K562 (cell line): Measurements from ENCODE around the gene LZTR1. TPM values are rescaled to one million over a fixed set of nuclear protein-coding genes. Genes with fewer than 3 reads are reported as not detected.
A peak's percentile ranks its signal among the peaks of the same experiment; 100 is the strongest.

Experiments
- CC2D1A ChIP-seq: fragments of 450-650 bp; IDR thresholded peaks from 2 replicates; pipeline ENCODE4 v1.6.1; 2017; ENCODE audit warnings: mild to moderate bottlenecking
- GATA2 ChIP-seq: sonication (generic); formaldehyde crosslinking; IDR thresholded peaks from 2 replicates; pipeline ENCODE4 v1.4.0; 2020; ENCODE audit warnings: mild to moderate bottlenecking, missing genetic modification reagents
- KHSRP ChIP-seq: fragments of 450-650 bp; IDR thresholded peaks from 2 replicates; pipeline ENCODE4 v1.6.1; 2017
- MCM2 ChIP-seq: fragments of 450-650 bp; IDR thresholded peaks from 2 replicates; pipeline ENCODE4 v1.6.1; 2017; ENCODE audit warnings: low read depth, mild to moderate bottlenecking
- MXI1 ChIP-seq: IDR thresholded peaks from 2 replicates; pipeline ENCODE4 v1.6.1; 2011; ENCODE audit warnings: low read depth, mild to moderate bottlenecking, improper control_type of control experiment, low read length
- NR4A1 ChIP-seq, 2 experiments: fragments of 250-450 bp in 1 of 2; fragments of 450-650 bp in 1 of 2; sonication (Bioruptor Pico) in 1 of 2; IDR thresholded peaks; 2 replicates each; pipeline versions ENCODE4 v1.4.0 to v1.6.1; 2016 to 2020; ENCODE audit warnings: mild to moderate bottlenecking in 2 of 2, missing compliant biosample characterization in 1 of 2, missing genetic modification characterization in 1 of 2, moderate library complexity in 1 of 2
- PTRF ChIP-seq: fragments of 450-650 bp; IDR thresholded peaks from 2 replicates; pipeline ENCODE4 v1.6.1; 2016; ENCODE audit warnings: mild to moderate bottlenecking, missing genetic modification characterization, missing compliant biosample characterization
- SMARCE1 ChIP-seq: fragments of 450-650 bp; IDR thresholded peaks from 2 replicates; pipeline ENCODE4 v1.7.1; 2016; ENCODE audit warnings: mild to moderate bottlenecking
- SPI1 ChIP-seq: IDR thresholded peaks from 2 replicates; pipeline ENCODE4 v1.6.1; 2011; ENCODE audit warnings: low read depth, low read length, control low read depth, borderline replicate concordance
- ZNF165 ChIP-seq: fragments of 250-450 bp; sonication (Bioruptor Pico); IDR thresholded peaks from 2 replicates; pipeline ENCODE4 v1.4.0; 2020; ENCODE audit warnings: borderline replicate concordance
- ZNF764 ChIP-seq: fragments of 250-450 bp; sonication (Bioruptor Pico); IDR thresholded peaks from 2 replicates; pipeline ENCODE4 v1.4.0; 2020; ENCODE audit warnings: low read depth, mild to moderate bottlenecking, moderate library complexity
- polyA plus RNA-seq, 8 experiments: library from polyadenylated mRNA; depleted of rRNA in 4 of 8; stranded (reverse) in 5 of 8; unstranded in 3 of 8; fragments of >200 nt; fragmentation: Nextera tagmentation in 2 of 8; fragmentation: Illumina TruSeq in 1 of 8; extraction: Ambion mirVana in 2 of 8; extraction: Trizol in 1 of 8; gene quantifications; 2 replicates each; pipeline versions ENCODE4 v1.2.1 to v1.2.3, GENCODE V29; 2011 to 2014; ENCODE audit warnings: inconsistent platforms in 1 of 8, missing spikeins in 1 of 8
- total RNA-seq, 7 experiments: library from RNA; depleted of rRNA in 6 of 7; stranded (reverse); fragments of >200 nt in 6 of 7; fragmentation: Illumina TruSeq in 2 of 7; extraction: Trizol in 2 of 7; gene quantifications; 2 replicates each; pipeline versions ENCODE4 v1.2.1 to v1.2.3, GENCODE V29; 2011 to 2021; ENCODE audit warnings: low replicate concordance in 1 of 7
- TF ChIP-seq, protein P1 (sequence below), 2 experiments: IDR thresholded peaks in 1 of 2; conservative IDR thresholded peaks in 1 of 2; 2 replicates each; pipeline ENCODE4 v1.6.1; 2016; ENCODE audit warnings: low read depth in 2 of 2, mild to moderate bottlenecking in 1 of 2, missing compliant biosample characterization in 1 of 2, missing genetic modification characterization in 1 of 2, moderate library complexity in 1 of 2
- TF ChIP-seq, protein P2 (sequence below): fragments of 450-650 bp; IDR thresholded peaks from 2 replicates; pipeline ENCODE4 v1.6.1; 2016
- TF ChIP-seq, protein P3 (sequence below): sonication (generic); formaldehyde crosslinking; IDR thresholded peaks from 2 replicates; pipeline ENCODE4 v1.8.0; 2023; ENCODE audit warnings: mild to moderate bottlenecking, missing genetic modification reagents
- TF ChIP-seq, protein P4 (sequence below): fragments of 450-650 bp; IDR thresholded peaks from 2 replicates; pipeline ENCODE4 v1.6.1; 2016; ENCODE audit warnings: mild to moderate bottlenecking
- TF ChIP-seq, protein P5 (sequence below): conservative IDR thresholded peaks from 2 replicates; pipeline ENCODE4 v1.6.1; 2011; ENCODE audit warnings: low read depth, mild to moderate bottlenecking, low read length; ENCODE audit not compliant: control insufficient read depth
- TF ChIP-seq, protein P6 (sequence below): sonication (generic); formaldehyde crosslinking; IDR thresholded peaks from 2 replicates; pipeline ENCODE4 v1.8.0; 2022; ENCODE audit warnings: mild to moderate bottlenecking, missing genetic modification reagents

Gene LZTR1
- total and polyA plus RNA-seq, 9 of the 15 experiments (the other 6 are each of a cell fraction or from before 2014, with no cell fraction given): 2.2 to 135 (median 63.0) TPM

DNA sequence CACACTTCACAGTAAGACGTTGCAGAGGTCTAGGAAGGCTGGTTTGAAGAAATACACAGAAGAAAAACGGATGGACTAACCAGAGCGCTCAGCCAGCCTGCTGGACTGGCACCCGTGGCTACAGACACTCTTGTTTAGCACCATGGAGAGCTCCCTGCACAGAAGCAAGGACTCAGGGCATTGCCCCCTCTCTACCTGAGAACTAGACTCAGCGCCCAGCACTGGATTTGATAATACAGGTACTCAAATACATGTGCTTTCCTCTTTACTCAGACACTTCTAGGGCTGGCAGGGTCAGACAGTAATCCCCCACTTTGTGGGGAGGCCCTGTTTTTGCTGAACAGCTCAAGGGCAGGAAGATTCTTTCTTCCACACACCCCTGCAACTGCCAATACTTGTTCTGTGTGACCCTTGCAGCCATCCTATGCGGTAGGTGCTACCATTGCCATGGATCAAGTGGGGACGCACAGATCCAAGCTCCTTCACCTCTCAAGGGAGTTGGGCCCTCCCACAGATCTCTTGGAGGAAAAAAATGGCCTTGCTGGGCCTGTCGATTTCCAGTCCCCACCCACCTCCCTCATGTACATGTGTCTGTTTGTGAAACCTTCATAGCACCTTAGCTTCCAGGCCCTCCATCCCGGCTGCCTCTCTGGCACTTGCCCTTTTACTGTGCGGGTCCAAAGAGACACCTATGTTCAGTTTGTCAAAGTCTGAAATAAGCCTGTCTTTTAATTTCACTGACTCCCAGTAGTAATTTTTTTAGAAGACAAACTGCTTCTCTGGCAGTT is 27.7 kb downstream of the LZTR1 start (continued):
- TF ChIP-seq, protein P1, sequence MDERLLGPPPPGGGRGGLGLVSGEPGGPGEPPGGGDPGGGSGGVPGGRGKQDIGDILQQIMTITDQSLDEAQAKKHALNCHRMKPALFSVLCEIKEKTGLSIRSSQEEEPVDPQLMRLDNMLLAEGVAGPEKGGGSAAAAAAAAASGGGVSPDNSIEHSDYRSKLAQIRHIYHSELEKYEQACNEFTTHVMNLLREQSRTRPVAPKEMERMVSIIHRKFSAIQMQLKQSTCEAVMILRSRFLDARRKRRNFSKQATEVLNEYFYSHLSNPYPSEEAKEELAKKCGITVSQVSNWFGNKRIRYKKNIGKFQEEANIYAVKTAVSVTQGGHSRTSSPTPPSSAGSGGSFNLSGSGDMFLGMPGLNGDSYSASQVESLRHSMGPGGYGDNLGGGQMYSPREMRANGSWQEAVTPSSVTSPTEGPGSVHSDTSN (CRISPR knock-in tag; IDR thresholded peaks at IDR 0.05; ENCODE audit: low read depth): no peak
- TF ChIP-seq, protein P1 (tag; conservative IDR thresholded peaks at IDR 0.05; ENCODE audit: low read depth): no peak
- TF ChIP-seq, protein P2, sequence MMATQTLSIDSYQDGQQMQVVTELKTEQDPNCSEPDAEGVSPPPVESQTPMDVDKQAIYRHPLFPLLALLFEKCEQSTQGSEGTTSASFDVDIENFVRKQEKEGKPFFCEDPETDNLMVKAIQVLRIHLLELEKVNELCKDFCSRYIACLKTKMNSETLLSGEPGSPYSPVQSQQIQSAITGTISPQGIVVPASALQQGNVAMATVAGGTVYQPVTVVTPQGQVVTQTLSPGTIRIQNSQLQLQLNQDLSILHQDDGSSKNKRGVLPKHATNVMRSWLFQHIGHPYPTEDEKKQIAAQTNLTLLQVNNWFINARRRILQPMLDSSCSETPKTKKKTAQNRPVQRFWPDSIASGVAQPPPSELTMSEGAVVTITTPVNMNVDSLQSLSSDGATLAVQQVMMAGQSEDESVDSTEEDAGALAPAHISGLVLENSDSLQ: no peak
- TF ChIP-seq NR4A1 (CRISPR knock-in tag; IDR thresholded peaks at IDR 0.05) (no peak), NR4A1 (tag; IDR thresholded peaks at IDR 0.05) (peak; percentile 86; the same call in 1 of the 2 replicates), KHSRP (no peak), MCM2 (no peak), CC2D1A (no peak), ZNF764 (CRISPR knock-in tag) (no peak), SMARCE1 (no peak), SPI1 (no peak), ZNF165 (CRISPR knock-in tag) (0 out of 2 replicates have a peak, but pooled peaks have one; percentile 17), MXI1 (no peak), GATA2 (no peak), PTRF (no peak)
- TF ChIP-seq, protein P3, sequence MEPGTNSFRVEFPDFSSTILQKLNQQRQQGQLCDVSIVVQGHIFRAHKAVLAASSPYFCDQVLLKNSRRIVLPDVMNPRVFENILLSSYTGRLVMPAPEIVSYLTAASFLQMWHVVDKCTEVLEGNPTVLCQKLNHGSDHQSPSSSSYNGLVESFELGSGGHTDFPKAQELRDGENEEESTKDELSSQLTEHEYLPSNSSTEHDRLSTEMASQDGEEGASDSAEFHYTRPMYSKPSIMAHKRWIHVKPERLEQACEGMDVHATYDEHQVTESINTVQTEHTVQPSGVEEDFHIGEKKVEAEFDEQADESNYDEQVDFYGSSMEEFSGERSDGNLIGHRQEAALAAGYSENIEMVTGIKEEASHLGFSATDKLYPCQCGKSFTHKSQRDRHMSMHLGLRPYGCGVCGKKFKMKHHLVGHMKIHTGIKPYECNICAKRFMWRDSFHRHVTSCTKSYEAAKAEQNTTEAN (CRISPR knock-in tag): no peak
- TF ChIP-seq, protein P4, sequence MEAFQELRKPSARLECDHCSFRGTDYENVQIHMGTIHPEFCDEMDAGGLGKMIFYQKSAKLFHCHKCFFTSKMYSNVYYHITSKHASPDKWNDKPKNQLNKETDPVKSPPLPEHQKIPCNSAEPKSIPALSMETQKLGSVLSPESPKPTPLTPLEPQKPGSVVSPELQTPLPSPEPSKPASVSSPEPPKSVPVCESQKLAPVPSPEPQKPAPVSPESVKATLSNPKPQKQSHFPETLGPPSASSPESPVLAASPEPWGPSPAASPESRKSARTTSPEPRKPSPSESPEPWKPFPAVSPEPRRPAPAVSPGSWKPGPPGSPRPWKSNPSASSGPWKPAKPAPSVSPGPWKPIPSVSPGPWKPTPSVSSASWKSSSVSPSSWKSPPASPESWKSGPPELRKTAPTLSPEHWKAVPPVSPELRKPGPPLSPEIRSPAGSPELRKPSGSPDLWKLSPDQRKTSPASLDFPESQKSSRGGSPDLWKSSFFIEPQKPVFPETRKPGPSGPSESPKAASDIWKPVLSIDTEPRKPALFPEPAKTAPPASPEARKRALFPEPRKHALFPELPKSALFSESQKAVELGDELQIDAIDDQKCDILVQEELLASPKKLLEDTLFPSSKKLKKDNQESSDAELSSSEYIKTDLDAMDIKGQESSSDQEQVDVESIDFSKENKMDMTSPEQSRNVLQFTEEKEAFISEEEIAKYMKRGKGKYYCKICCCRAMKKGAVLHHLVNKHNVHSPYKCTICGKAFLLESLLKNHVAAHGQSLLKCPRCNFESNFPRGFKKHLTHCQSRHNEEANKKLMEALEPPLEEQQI: no peak
- TF ChIP-seq, protein P5, sequence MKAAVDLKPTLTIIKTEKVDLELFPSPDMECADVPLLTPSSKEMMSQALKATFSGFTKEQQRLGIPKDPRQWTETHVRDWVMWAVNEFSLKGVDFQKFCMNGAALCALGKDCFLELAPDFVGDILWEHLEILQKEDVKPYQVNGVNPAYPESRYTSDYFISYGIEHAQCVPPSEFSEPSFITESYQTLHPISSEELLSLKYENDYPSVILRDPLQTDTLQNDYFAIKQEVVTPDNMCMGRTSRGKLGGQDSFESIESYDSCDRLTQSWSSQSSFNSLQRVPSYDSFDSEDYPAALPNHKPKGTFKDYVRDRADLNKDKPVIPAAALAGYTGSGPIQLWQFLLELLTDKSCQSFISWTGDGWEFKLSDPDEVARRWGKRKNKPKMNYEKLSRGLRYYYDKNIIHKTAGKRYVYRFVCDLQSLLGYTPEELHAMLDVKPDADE: no peak
- TF ChIP-seq, protein P6, sequence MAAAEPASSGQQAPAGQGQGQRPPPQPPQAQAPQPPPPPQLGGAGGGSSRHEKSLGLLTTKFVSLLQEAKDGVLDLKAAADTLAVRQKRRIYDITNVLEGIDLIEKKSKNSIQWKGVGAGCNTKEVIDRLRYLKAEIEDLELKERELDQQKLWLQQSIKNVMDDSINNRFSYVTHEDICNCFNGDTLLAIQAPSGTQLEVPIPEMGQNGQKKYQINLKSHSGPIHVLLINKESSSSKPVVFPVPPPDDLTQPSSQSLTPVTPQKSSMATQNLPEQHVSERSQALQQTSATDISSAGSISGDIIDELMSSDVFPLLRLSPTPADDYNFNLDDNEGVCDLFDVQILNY (CRISPR knock-in tag): no peak
